CD4-positive, alpha-beta T cell (primary cell): Measurements from ENCODE around the gene PNKP. TPM values are rescaled to one million over a fixed set of nuclear protein-coding genes. Genes with fewer than 3 reads are reported as not detected.
A peak's percentile ranks its signal among the peaks of the same experiment; 100 is the strongest.

Experiments used
- ATAC-seq: fragments of 200-7000 bp; cut with Tn5 transposase; one replicate; pipeline ENCODE4 v1.10.0; 2022; ENCODE audit warnings: mild to moderate bottlenecking; ENCODE audit not compliant: poor library complexity
- CTCF ChIA-PET: fragments of 350-600 bp; sonication (Branson Sonifier 250); formaldehyde crosslinking; loops from one replicate; lab custom pipeline; 2021; ENCODE audit warnings: antibody characterized with exemption, inconsistent platforms; lab: Charles Lee
- POLR2A ChIA-PET: fragments of 350-600 bp; sonication (Branson Sonifier 250); formaldehyde crosslinking; loops from one replicate; lab custom pipeline; 2021; ENCODE audit warnings: antibody characterized with exemption, inconsistent platforms; lab: Charles Lee
- DNase-seq, 14 experiments: peaks; one replicate each; pipeline ENCODE4 v3.0.0-alpha.2; 2013 to 2020; ENCODE audit warnings: mixed read lengths in 2 of 14
- H3K27ac ChIP-seq, 2 donors: one replicate each; pipeline versions ENCODE4 v1.5.1 to v1.7.0; 2013; ENCODE audit warnings: low read length in 2 of 2, low read depth in 1 of 2, mild to moderate bottlenecking in 1 of 2
- H3K27me3 ChIP-seq, 2 experiments: 1 replicate in 1 of 2; 2 replicates in 1 of 2; pipeline versions ENCODE4 v1.6.1 to v1.7.0; 2013; ENCODE audit warnings: low read length in 2 of 2, control low read depth in 1 of 2, mild to moderate bottlenecking in 1 of 2, moderate library complexity in 1 of 2; ENCODE audit not compliant: insufficient read depth in 2 of 2, control insufficient read depth in 1 of 2
- H3K36me3 ChIP-seq: one replicate; pipeline ENCODE4 v1.6.1; 2013; ENCODE audit warnings: low read length, control low read depth; ENCODE audit not compliant: insufficient read depth
- H3K4me1 ChIP-seq: one replicate; pipeline ENCODE4 v1.6.1; 2013; ENCODE audit warnings: low read length, control low read depth; ENCODE audit not compliant: insufficient read depth
- H3K4me3 ChIP-seq: one replicate; pipeline ENCODE4 v1.5.1; 2013; ENCODE audit warnings: mild to moderate bottlenecking, low read length, moderate library complexity
- H3K9me3 ChIP-seq, 2 experiments: 1 replicate in 1 of 2; 2 replicates in 1 of 2; pipeline versions ENCODE4 v1.6.1 to v1.7.0; 2013; ENCODE audit warnings: low read length in 2 of 2, mild to moderate bottlenecking in 2 of 2, control low read depth in 1 of 2, moderate library complexity in 1 of 2; ENCODE audit not compliant: control insufficient read depth in 1 of 2, insufficient read depth in 1 of 2
- H3K27ac Mint-ChIP-seq: one replicate; pipeline ENCODE4 v1.8.0; 2020; ENCODE audit warnings: mixed read lengths
- H3K27me3 Mint-ChIP-seq: one replicate; pipeline ENCODE4 v1.8.0; 2021; ENCODE audit warnings: mixed read lengths
- H3K36me3 Mint-ChIP-seq: one replicate; pipeline ENCODE4 v1.8.0; 2021; ENCODE audit warnings: low read depth, mixed read lengths
- H3K4me1 Mint-ChIP-seq: one replicate; pipeline ENCODE4 v1.8.0; 2021; ENCODE audit warnings: low read depth, mixed read lengths
- H3K4me3 Mint-ChIP-seq: one replicate; pipeline ENCODE4 v1.8.0; 2020; ENCODE audit warnings: mild to moderate bottlenecking, mixed read lengths
- H3K9me3 Mint-ChIP-seq: one replicate; pipeline ENCODE4 v1.8.0; 2020; ENCODE audit warnings: mixed read lengths
- CTCF ChIP-seq: fragments of 200-600 bp; IDR thresholded peaks from one replicate; pipeline ENCODE4 v1.8.0; 2022; ENCODE audit warnings: antibody characterized with exemption, mild to moderate bottlenecking
- intact Hi-C, 2 experiments: fragments of 100-400 bp; cut with DNase I in 1 of 2; cut with micrococcal nuclease in 1 of 2; formaldehyde crosslinking; loops; one replicate each; pipeline versions ENCODE4 v1.15.1 to v1.9.0; 2023 to 2025; cut with DNase I, micrococcal nuclease
- total RNA-seq, 174 experiments: library from RNA in 2 of 174; stranded (reverse) in 2 of 174; gene quantifications; one replicate each; pipeline ENCODE4 v1.2.3 and lab custom pipeline; 2021 to 2026

Gene PNKP
- total RNA-seq, 2 experiments from 2014 or later, result 96.1 to 98.1 TPM

DNA sequence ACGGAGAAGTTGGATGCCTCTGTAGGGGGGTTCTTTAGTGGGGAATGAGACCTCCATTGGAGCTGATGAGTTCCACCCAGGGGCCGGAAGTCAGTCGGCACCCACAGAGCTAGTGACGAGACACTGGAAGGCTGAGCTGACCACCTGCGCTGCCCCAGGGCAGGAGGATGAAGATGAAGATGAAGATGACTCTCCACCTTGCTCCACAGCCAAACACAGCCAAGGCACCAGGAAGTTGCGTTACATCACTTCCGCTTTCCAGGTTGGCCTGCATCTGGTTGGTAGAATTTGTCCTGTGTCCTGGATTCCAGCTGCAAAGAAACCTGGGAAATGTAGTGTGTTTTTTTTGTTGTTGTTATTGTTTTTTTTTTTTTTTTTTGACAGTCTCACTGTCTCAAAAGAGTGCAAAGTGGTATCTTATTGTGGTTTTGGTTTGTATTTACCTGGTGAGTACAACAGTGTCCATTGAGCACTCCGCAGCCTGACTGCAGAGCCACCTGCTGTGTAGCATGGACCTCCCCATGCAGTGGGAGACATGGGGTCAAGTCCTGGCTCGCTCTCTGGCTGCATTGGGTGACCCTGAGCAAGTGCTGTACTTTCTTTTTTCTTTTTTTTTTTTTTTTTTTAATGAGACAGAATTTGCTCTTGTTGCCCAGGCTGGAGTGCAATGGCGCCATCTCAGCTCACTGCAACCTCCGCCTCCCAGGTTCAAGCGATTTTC lies 12.0 kb upstream of the PNKP start:
- POLR2A ChIA-PET, result interaction anchor here (3.7 kb wide), 1 partner anchor 50 kb away, joined by 41 read pairs; the partner anchor contains the start of genes ATF5 and NUP62
- Mint-ChIP-seq H3K27me3 (no peaks in the 10 kb centered on the region), H3K4me3 (no peak overlapping the region), H3K27ac (no peak overlapping the region), H3K9me3 (no peaks in the 10 kb centered on the region), H3K4me1 (peaks cover 18% of the 10 kb centered on the region), H3K36me3 (peaks cover 47% of the 10 kb centered on the region)
- intact Hi-C loops, result loop anchor here (5.0 to 10.0 kb wide), 4 partner anchors 48 to 1245 kb away; partner anchors contain the start of genes AP2A1 (in 1 of the 2), ATF5 (in 1 of the 2), DBP (in 1 of the 2) and NUP62 (in 1 of the 2)
- no peak overlapping the region for H3K4me3 ChIP-seq
- H3K27ac ChIP-seq, result no peak overlapping the region
- peaks cover 32% of the 10 kb centered on the region for H3K4me1 ChIP-seq
- peak in 2 of 14 experiments; percentile 23 to 40 for DNase-seq
- H3K27me3 ChIP-seq, result no peaks in the 10 kb centered on the region
- peaks cover 58% of the 10 kb centered on the region for H3K36me3 ChIP-seq
- TF ChIP-seq CTCF, result no peak
- peaks cover 0 to 3% of the 10 kb centered on the region in 2 experiments for H3K9me3 ChIP-seq
- ATAC-seq, result no peak
- CTCF ChIA-PET, result no interaction called here

- CTCF ChIA-PET, result no interaction called here
- Mint-ChIP-seq H3K9me3 (no peaks in the 10 kb centered on the region), H3K27me3 (no peaks in the 10 kb centered on the region), H3K4me3 (no peak overlapping the region), H3K4me1 (peaks cover 18% of the 10 kb centered on the region), H3K36me3 (peaks cover 43% of the 10 kb centered on the region), H3K27ac (no peak overlapping the region)
- Histone ChIP-seq H3K4me1 (peaks cover 32% of the 10 kb centered on the region), H3K9me3 (peaks cover 0 to 3% of the 10 kb centered on the region in 2 experiments), H3K4me3 (peak overlapping the region; percentile 88), H3K36me3 (peaks cover 51% of the 10 kb centered on the region), H3K27ac (peak overlapping the region; percentile 98 to 100), H3K27me3 (no peaks in the 10 kb centered on the region)
- DNase-seq, result no peak
- ATAC-seq, result no peak
- POLR2A ChIA-PET, result interaction anchor here (3.1 to 3.7 kb wide), 2 partner anchors 19 to 50 kb away, joined by 15 to 41 read pairs; partner anchors contain the start of genes ATF5, IL4I1 and NUP62
- intact Hi-C loops, result loop anchor here (1.0 to 10.0 kb wide), 5 partner anchors 12 to 1244 kb away; partner anchors contain the start of genes AP2A1 (in 1 of the 2), ATF5 (in 1 of the 2), DBP (in 1 of the 2) and NUP62 (in 1 of the 2)
- TF ChIP-seq CTCF, result no peak
Observed at GRCh38 chr19:49878744-49879070, 11.3 kb upstream of the PNKP start.

DNA sequence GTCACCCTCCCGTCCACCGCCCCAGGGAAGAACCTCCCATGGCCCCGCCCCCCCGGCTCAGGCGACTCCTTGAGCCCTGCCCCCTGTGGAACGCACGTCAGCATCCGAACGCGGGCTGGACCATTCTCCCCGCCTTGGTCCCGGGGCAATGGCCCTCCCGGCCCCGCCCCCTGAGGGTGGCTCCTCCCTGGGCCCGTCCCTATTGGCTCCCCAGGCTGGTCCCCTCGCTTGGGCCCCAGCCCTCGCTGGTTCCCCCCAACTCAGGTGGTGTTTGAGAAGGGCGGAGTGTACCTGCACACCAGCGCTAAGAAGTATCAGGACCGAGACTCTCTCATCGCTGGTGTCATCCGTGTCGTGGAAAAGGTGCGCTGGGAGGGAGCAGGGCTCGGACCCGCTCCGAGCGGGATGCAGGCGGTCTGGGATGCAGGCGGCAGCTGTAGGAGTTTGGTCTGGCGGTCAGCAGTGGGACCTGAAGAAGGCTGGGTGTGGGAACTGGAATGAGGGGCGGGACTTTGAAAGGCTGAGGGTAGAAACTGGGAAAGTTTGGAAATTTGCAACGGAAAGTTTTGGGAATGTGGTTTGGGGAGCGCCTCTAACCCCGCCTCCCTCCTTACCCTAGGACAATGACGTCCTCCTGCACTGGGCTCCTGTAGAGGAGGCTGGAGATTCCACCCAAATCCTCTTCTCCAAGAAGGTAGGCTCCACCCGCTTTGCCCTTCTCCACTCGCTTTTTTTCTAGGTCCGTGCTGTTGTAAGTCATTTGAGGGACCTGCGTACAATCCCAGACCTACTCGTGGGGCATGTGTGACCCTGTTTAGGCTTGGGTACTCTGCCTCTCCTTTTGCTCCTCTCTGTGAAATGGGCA lies 10.7 kb upstream of the PNKP start:
- H3K4me3 Mint-ChIP-seq, result no peak overlapping the region
- H3K9me3 ChIP-seq, result peaks cover 0 to 3% of the 10 kb centered on the region in 2 experiments
- no peak for TF ChIP-seq CTCF
- POLR2A ChIA-PET, result interaction anchor here (0.7 to 3.7 kb wide), 19 partner anchors 11 to 885 kb away, joined by 3 to 63 read pairs (median 9); partner anchors contain the start of genes AP2A1, ATF5, FUZ and GYS1
- H3K27me3 Mint-ChIP-seq, result no peaks in the 10 kb centered on the region
- H3K27me3 ChIP-seq, result no peaks in the 10 kb centered on the region
- peak overlapping the region; percentile 88 for H3K4me3 ChIP-seq
- ATAC-seq (peak; percentile 59), DNase-seq (peak; percentile 97 to 99 (median 97))
- CTCF ChIA-PET, result interaction anchor here (0.6 to 2.0 kb wide), 3 partner anchors 12 to 160 kb away, joined by 3 to 8 read pairs (median 3); no protein-coding TSS in a partner anchor
- H3K4me1 ChIP-seq, result peaks cover 32% of the 10 kb centered on the region
- H3K27ac ChIP-seq, result peak overlapping the region; percentile 98 to 100
- intact Hi-C loops, result loop anchor here (1.0 to 10.0 kb wide), 8 partner anchors 11 to 1243 kb away; partner anchors contain the start of genes FUZ (in 2 of the 2), AP2A1 (in 1 of the 2), ATF5 (in 1 of the 2) and DBP (in 1 of the 2)
- no peak overlapping the region for H3K27ac Mint-ChIP-seq
- peaks cover 18% of the 10 kb centered on the region for H3K4me1 Mint-ChIP-seq
- no peaks in the 10 kb centered on the region for H3K9me3 Mint-ChIP-seq
- H3K36me3 ChIP-seq, result peaks cover 45% of the 10 kb centered on the region
- peaks cover 37% of the 10 kb centered on the region for H3K36me3 Mint-ChIP-seq
